Measurements from ENCODE around the gene C14orf132.
"Not testable (repeated sequence)": the region's sequence is repeated elsewhere in the genome, so short reads cannot be mapped to it uniquely, and the experiment has no call there.

C14orf132 gene

DNA sequence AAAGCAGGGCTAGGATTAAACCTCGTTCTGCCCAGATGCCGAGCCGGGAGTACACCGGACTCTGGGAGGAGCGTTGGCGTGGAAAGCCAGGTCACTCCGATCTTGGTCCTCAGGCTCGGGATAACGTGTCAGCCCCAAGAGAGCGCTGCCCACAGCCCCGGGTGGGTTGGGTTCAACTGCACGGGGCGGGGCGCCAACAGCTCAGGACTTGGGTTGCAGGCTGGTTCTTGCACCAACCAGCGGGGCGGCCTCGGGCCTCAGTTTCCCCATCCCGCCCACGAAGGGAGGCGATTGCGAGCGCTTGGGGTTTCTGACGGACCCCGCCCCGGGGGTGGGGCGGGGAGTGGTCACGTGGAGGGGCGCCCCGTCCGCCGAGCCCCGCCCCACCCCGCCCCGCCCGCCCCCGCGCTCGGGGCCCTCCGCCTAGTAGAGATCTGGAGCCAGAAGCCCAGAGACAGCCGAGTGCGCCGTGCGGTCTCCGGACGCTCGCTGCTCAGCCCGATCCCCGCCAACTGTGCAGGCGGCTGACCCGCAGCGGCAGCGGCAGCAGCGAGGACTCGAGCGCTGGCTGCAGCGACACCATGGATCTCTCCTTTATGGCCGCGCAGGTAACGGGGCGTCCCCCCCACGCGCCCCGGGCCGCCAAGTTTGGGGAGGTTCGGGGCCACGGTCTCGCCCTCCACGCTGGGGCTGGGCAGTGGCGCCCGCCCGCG, at the start of gene C14orf132:
TSS of gene C14orf132 (plus strand) at position 443 of the 713 bp plus-strand sequence. CDS start at position 582, 139 bp downstream.
- peak; percentile 45 to 75 for DNase-seq

DNA sequence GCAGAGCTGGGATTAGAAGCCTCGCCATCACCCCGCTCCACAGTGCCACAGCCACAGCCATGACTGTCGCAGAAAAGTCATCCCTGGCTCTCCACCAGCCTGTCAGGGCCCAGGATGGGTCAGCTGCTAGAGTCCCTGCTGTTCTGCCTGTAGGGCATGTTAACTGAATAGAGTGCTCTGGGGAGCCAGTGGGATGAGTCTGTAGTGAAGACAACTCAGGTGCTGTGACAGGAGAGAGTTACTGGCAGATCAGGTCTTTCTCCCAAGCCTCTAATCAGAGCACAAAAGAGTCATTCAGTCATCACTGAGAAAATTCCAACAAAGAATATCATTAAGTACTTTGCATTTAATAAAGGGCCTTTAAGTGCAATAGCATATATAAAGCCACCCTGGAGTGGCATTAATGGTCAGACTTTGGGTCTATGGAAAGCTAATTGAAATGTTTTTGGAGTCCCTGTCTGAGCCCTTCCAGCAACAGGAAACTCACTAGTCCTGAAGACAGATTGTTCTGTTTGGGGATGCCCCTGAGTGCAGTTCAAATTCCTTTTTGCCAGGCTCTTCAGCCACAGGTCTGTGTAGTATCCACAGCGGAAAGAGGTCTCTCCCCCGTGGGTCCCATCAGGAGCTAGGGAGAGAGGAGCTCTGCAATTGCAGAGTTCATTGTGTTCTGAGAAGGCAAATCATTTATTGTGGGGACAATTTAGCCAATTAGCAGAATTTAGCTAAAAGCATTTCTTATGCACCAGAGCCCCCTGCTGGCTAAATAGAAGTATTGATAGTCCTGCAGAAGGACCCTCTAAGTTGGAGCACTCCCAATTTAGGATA, 45.2 kb upstream of the C14orf132 start:
- peak; percentile 28 to 73 for DNase-seq

DNA sequence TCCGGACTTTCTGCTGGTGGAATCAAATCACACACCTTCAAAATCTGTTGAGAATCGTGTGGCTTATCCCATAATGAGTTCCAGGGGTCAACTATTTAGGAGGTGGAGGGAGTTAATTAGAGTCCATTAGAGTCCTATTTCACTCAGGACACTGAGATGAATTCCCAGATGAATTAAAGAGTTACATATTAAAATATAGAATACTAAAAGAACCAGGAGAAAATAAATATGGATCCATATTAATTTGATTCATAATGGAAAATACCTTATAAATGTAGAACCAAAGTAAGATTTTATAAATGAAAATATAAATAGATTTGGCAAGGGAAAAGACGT, 44.6 kb upstream of the C14orf132 start:
- DNase-seq = no peak

DNA sequence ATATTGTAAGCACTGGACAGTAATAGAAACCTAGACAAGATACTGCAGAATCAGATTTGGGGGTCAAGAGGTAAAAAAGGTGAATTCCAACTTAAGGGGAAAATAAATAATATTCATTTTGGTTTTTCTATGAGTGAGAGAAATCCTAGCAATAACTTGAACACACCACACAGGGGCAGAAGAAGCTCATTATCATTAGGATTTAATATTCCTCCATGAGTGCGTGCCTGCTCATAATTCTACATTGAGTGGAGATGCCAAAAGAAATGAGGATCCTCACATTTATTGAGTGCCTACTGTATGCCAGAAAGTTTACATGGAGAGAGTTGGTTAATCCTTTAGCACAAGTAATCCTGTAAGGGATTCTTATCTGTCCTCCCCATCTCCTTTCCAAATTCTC, 40.5 kb upstream of the C14orf132 start:
- peak; percentile 28 to 42 for DNase-seq

DNA sequence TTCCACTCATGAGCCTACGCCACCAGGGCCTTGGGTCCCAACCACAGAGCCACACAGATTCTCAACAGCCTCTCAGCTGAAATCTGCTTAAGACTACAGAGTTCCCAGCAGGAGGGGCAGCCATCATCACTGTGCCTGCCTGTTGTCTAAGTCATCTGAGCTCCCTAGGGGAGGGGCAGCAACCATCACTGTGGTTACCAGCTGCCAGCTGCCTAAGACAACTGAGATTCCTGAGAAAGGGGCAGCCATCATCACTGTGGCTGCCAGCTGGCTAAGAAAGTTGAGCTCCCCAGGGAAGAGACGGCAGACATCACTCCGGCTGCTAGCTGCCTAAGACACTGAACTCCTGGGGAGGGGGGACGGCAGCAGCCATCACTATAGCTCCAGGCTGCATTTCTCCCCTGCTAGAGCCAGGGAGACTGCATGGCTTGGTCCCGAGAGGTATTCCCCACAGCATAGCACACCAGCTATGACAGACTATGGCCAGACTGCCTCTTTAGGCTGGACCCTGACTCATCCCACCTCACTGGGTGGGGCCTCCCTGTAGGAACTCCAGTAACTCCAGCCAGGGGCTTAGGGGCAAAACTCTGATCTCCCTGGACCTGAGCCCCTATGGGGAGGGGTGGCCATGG, 37.2 kb upstream of the C14orf132 start:
- DNase-seq = peak; percentile 43 to 87

DNA sequence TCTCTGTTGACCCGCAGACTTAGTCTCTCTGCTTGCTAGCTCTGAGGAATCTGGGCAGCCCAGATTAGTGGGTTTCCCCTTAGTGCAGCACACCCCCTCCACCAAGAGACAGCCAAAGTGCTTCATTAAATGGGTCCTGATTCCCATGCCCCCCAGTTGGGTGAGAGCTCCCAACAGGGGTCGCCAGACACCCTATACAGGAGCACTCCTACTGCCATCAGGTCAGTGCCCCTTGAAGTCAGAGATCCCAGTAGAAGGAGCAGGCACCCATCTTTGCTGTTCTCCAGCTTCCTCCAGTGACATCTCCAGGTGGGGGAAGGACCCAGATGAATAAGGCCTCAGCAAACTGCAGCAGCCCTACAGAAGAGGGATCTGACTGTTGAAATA, 36.7 kb upstream of the C14orf132 start:
- no peak for DNase-seq

DNA sequence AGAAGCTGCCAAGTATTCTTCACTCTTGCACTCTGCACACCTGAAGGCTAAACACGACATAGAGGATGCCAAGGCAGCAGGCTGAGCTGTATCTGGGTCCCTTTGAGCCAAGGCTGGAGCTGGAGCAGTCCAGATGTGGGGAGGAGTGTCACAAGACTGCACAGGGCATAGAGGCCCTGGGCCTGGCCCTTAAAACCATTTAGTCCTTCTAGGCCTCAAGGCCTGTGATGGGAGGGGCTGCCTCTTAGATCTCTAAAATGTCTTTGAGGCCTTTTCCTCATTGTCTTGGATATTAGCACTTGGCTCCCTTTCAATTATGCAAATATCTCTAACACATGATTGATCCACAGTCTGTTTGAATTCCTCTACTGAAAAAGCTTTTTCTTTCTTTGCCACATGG, 28.0 kb upstream of the C14orf132 start:
- no peak for DNase-seq

DNA sequence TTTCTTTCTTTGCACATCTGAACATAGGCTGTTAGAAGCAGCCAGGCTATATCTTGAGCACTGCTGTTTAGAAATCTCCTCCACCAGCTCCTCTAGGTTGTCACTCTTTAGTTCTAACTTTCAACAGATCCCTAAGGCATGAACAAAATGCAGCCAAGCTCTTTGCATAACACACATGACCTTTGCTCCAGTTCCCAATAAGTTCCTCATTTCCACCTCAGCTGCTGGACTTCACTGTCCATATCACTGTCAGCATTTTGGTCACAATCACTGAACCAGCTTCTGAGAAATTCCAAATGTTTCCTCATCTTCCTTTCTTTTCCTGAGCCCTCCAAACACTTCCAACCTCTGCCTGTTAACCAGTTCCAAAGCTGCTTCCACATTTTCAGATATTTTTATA, 27.6 kb upstream of the C14orf132 start:
- no peak for DNase-seq

DNA sequence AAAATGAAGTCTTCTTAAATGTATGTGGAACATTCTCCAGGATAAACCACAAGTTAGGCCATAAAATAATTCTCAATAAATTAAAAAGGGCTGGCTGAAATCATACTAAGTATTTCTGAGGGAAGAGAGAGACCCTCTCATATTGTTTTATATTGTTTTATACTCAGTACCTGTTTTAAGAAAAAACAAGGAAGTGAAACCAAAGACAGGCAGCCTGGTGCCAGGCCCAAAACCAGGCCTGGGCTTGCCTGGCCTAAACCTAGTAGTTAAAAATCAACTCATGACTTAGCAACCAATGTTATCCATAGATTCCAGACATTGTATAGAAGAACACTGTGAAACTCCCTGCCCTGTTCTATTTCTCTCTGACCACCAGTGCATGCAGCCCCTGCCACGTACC, 26.4 kb upstream of the C14orf132 start:
- DNase-seq = not testable (repeated sequence)

DNA sequence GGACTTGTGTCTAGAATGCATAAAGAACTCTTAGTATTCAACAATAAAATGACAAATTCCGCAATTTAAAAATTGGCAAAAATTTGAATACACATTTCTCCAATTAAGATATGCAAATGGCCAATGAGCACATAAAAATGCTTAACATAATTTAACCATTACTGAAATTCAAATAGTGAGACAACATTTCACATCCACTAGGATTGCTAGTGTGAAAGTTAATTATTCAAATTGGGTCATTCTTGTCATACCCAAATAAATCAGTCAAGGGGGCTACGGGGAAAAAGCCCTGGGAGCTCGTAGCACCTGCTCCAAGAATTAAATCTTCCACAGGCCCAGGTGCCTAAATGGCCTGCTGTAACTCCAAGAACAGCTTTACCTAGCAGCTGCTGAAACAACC, 25.0 kb upstream of the C14orf132 start:
- DNase-seq = no peak

DNA sequence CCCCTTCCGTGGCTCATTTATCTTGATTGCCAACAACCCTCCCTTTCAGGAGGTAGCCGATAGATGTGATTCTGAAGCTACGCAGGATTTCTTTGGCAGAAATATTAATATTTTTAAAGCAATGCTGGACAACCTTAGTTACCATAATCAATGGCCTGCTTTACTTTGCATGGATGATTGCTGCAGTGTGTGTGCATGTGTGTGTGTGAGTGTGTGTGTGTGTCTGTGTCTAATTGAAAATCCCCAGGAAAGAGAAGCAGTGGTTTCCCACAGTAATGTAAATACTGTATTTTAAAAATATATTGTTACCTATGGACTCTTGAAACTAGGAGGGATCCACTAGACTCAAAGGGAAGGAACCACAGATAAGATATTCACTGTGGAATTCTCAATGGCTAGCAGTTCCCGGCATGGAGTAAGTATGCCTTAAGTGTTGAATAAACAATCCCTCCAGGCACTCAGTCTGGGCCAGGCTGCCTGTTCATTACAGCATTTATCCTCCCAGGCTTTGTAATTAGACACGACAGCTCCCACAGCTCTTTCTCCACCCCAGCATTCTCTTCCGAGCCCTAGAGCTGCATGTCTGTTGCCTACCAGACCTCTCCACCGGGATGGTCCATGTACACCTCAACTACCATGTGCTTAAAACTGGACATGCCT, 22.5 kb upstream of the C14orf132 start:
- DNase-seq = no peak

DNA sequence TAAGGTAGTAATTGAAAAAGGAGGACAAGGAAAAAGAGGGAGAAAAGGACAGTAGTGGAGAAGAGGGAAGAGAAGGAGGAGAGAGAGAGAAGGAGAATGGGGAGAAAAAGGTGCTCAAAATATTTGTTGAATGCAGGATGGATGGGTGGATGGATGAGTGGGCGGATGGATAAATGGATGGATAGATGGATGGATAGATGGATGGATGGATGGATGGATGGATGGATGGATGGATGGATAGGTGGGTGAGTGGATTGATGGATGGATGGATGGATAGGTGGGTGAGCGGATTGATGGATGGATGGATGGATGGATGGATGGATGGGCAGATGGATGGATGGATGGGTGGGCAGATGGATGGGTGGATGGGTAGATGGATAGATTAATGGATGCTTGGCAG, 21.3 kb upstream of the C14orf132 start:
- DNase-seq = no peak

DNA sequence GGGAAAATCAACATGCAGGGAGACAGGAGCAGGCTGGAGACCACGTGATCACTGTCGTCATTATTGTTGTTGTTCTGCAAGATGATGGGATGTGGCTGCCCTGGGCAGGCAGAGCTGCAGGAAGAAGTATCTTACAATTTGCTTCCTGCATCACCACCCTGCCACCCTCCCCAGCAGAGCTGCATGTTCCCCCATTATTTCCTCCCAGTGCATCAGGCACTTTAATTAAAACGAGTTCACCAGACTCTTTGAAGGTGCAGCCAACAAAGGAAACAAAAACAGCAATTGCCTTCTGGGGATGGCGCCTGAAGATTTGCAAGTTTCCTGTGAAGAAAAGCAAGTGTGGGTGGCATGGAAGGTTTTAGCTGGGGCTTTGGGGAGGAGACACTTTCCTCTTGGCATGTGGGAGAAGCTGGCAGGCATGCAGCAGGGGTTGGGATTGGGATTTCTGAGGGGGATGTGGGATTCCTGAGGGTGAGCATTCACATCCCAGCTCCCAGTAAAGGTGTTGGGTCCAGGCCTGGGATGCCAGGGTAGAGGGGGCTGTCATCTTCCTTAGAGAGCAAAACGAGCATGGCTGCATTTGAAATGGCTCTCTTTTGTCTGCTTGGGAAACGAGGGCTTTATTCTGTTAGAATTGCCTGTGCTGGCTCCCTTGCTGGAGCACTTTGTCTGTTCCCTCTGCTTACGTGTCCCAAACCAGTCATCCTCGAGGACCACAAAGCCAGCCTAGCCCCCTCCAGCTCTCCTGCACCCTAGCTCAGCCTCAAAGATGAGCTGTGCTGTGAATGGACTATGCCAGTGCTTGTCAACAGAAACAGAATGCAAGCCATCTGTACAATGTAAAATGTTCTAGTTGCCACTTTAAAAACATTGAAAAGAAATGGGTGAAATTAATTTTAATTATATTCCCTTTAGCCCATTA, 11.5 kb upstream of the C14orf132 start:
- no peak for DNase-seq

DNA sequence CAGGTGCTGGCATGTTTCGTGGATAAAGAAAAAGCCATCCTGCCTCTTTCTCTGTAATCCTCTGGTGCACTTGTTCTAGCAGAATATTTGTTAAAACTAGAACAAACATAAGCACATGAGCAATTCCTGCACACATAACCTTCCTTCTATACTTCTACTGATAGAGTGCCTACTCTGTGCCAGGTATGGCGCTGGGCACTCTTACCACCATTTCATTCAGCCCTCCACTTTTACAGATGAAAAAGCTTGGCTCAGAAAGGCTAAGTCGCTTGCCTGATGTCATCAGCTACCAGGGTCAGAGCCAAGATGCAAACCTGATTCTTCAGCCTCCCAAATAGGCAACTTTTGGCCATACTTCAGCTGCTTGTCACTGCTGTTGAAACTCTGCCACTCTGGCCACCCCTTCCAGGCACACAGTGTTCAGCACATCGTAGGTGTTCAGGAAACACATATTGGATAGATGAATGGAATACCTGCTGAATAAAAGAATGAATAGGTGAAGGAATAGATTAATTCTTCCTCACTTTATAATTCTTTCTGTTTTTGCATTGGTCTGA, 10.0 kb upstream of the C14orf132 start:
- DNase-seq = no peak

DNA sequence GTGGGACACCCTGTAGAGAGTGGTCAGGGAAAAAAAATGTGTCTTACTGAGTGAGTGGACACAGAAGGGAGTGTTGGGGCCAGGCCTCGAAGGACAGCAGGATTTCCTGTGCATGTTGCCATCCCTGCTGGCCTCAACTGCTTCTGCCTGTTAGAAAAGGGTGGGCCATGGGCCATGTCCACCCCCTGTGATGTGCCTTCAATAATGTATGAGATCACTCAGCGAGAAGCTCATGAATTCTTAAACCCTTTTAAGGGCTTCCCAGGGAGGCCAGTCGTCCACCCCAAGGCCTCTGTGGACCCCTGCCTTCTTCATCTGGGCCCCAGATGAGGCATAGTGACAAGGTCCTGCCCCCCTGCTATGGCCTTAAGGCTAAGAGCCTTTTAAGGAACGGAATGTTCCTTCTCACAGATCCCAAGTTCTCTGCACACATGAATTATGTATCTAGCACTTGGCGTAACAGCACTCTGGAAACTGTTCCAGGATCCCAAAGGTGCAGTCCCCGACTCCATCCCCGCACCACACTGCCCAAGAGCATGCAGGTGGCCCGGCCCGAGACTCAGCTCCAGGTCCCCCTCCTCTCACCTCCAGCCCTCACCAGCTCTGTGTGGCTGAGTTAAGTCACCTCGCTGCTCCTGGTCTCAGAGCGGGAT, 8.9 kb upstream of the C14orf132 start:
- DNase-seq = no peak

DNA sequence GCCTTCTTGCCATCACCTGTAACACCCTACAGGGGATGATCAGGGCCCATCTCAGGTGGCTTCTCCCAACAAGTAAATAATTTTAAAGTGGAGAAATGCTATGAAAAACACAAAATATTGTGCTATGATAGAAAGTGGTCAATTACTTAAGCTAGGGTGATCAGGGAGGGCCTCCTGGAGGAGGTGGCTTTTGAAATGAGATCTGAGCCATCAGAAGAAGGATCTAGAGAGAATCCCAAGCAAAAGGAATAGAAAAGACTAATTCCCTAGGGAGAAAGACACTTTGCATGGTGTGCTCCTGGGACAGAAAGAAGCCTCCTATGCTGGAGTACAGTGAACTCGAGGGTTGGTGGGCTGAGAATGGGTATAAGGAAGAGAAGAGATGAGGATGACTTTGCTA, 7.5 kb upstream of the C14orf132 start:
- no peak for DNase-seq

DNA sequence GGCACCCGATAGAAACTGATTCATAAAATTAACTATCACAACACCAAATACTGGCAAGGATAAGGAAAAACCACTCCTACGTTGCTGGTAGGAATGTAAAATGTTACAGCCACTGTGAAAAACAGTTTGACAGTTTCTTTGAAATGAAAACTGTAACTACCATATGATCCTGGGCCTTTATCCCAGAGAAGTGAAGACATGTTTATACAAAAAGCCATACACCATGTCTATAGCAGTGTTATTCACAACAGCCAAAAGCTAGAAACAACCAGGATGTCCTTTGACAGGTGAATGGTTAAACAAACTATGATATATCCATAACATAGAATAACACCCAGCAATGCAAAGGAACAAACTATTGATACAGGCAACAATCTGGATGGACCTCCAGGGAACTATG, 3.7 kb upstream of the C14orf132 start:
- no peak for DNase-seq

DNA sequence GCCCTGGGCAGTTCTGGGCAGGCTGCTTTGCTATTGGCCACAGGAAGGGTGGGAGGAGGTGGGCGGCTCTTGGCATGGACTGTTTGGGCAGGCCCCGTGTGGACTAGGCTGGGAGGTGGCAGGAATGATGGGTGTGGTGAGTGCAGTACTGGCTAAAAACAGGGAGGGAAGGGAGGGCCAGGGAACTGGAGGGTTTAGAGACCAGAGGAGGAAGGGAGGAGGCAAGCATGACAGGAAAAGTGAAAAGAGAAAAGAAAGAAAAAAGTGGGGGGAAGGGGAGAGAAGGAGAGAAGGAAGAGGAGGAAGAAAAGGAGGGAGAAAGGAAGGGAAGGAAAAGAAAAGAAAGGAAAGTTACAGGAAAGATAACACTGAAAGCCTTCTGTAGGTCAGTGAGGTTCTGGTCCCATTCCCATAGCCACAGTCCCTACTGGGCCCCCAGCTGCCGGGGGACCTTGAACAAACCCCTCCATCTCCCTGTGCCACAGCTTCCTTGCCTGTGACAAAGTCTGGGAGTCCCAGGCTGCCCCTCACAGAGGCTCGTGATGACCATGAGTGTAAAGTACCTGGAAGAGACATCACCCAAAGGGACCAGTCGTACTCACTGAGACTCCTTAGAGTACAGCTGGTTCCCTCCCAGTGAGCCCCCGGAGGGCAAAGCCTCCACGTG, 1.1 kb upstream of the C14orf132 start:
- peak in 1 of 2 experiments; percentile 47 for DNase-seq

DNA sequence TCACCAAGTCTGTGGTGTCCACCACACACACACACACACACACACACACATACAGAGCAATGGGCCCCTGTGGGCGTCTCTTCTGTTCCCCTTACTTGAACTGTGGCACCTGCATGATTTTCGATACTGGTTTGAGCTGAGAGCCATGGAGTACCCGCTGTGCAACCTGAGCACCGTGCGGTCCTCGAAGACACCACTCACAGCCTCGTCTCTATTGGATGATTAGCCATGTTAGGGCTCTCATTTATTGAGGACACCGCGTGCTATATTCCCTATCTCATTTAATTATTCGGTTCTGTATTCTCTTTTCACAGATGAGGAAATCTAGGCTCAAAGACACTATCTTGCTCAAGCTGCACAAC, 623 bp upstream of the C14orf132 start:
- DNase-seq = no peak

DNA sequence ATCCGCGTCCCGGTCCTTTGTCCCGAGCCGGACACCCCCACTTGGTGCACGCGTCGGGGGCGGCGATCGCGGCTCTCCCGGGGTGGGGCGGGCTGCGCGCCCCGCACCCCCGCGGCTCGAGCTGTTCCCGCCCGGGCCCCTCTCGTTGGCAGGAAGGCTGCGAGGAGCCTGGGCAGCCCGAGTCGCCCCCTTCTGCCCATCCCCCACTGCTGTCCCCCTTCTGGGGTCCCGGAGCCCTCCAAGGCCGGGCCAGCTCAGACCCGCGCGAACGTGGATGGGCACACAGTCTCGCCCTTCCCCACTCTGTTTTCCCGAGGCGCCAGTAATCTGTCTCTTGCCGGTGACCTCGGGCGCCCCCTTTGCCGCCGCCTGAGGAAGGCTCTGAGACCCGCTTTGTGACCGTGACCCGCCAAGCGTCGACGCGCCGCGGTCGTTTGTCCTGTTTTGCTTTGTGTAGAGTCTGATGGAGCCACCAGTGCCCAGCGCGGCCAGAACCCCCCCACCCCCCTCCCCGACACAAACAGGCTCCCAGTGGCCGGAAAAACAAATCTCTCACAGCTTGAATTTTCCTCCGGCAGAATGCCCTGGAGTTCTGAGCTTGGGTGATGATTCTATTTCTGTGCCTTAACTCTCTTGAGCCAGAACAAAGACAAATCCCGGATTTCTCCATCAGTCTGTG, 610 bp downstream of the C14orf132 start:
- DNase-seq = peak in 1 of 2 experiments; percentile 14

Data from NCI-H446 (cell line).